GM18499 (cell line): ENCODE measurements around the gene EFR3B.
A peak's percentile ranks its signal among the peaks of the same experiment; 100 is the strongest.
"Not testable (repeated sequence)": the region's sequence is repeated elsewhere in the genome, so short reads cannot be mapped to it uniquely, and the experiment has no call there.

Source experiments
- ATAC-seq: cut with Tn5 transposase; IDR thresholded peaks from one replicate; pipeline ENCODE4 v1.9.1; 2021; ENCODE audit warnings: moderate number of reproducible peaks; ENCODE audit not compliant: insufficient read depth, unreplicated experiment

The EFR3B gene

GRCh38 chr2:25132299-25132635, 90.4 kb downstream of the EFR3B start:
- ATAC-seq, result no peak

GRCh38 chr2:25132693-25133092, 90.8 kb downstream of the EFR3B start:
- no peak for ATAC-seq

GRCh38 chr2:25140535-25140934, 98.7 kb downstream of the EFR3B start:
- ATAC-seq, result not testable (repeated sequence)

GRCh38 chr2:25141120-25141519, 99.2 kb downstream of the EFR3B start:
- no peak for ATAC-seq

- ATAC-seq, result no peak
These were observed 103.9 kb downstream of the EFR3B start for GRCh38 chr2:25145803-25146202.

- no peak for ATAC-seq
These were observed 105.0 kb downstream of the EFR3B start for GRCh38 chr2:25146896-25147295.

GRCh38 chr2:25149646-25150045, 107.8 kb downstream of the EFR3B start:
- ATAC-seq, result no peak

- ATAC-seq, result not testable (repeated sequence)
These were observed 109.1 kb downstream of the EFR3B start for GRCh38 chr2:25150993-25151392.

GRCh38 chr2:25151718-25152117, 109.8 kb downstream of the EFR3B start:
- ATAC-seq, result no peak

GRCh38 chr2:25155401-25155800, 113.5 kb downstream of the EFR3B start:
- ATAC-seq, result no peak

- no peak for ATAC-seq
These were observed 116.4 kb downstream of the EFR3B start for GRCh38 chr2:25158096-25158852.

GRCh38 chr2:25159949-25160348, 118.1 kb downstream of the EFR3B start:
- ATAC-seq, result no peak

GRCh38 chr2:25160376-25160775, 118.5 kb downstream of the EFR3B start:
- no peak for ATAC-seq

- no peak for ATAC-seq
These were observed 119.3 kb downstream of the EFR3B start for GRCh38 chr2:25161055-25161781.

- ATAC-seq, result not testable (repeated sequence)
These were observed 120.2 kb downstream of the EFR3B start for GRCh38 chr2:25162061-25162460.

- no peak for ATAC-seq
These were observed 122.7 kb downstream of the EFR3B start for GRCh38 chr2:25164561-25164960.

- peak; percentile 67 for ATAC-seq
These were observed 124.4 kb downstream of the EFR3B start for GRCh38 chr2:25165992-25166875.

- ATAC-seq, result no peak
These were observed 126.6 kb downstream of the EFR3B start, which contains the start of gene POMC for GRCh38 chr2:25168256-25169072. POMC (minus strand) TSS chr2:25168580; CDS start chr2:25164772, 3,808 bp downstream.

- ATAC-seq, result no peak
These were observed 127.2 kb downstream of the EFR3B start for GRCh38 chr2:25169073-25169470.

- ATAC-seq, result no peak
These were observed 129.0 kb downstream of the EFR3B start for GRCh38 chr2:25170888-25171287.
